Peyer's patch (tissue), 4 donors: ENCODE measurements around the gene EPHB1.

Experiments used
- POLR2A ChIP-seq, 2 donors: fragments of 450-650 bp; IDR thresholded peaks; one replicate each; pipeline ENCODE4 v1.5.1; 2017; ENCODE audit warnings: antibody characterized with exemption in 2 of 2, mild to moderate bottlenecking in 2 of 2, moderate library complexity in 2 of 2
- TF ChIP-seq, protein P1 (sequence below), 6 experiments: fragments of 450-650 bp in 4 of 6; fragments of 200-600 bp in 2 of 6; sonication (generic) in 1 of 6; IDR thresholded peaks; one replicate each; pipeline ENCODE4 v1.5.1; 2017 to 2019; ENCODE audit warnings: antibody characterized with exemption in 6 of 6, mild to moderate bottlenecking in 3 of 6, moderate library complexity in 1 of 6

DNA sequence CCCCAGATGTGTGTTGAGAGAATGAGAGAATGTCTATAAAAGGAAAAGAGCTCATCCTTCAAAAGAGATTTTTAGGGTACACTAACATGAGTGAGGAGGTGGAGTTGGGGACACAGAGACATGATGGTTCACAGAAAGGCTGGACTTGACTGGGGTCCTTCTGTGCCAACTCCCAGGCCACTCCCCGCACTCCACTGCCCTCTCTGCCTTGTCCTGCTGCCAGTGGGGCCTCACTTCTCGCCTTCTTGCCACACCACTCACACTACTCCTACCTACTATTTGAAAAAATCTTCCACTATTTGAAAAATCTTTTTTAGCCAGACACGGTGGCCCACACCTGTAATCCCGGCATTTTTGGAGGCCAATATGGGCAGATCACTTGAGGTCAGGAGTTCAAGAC is 298.1 kb downstream of the EPHB1 start:
- TF ChIP-seq POLR2A (IDR thresholded peaks at IDR 0.05): no peak
- TF ChIP-seq, protein P1, sequence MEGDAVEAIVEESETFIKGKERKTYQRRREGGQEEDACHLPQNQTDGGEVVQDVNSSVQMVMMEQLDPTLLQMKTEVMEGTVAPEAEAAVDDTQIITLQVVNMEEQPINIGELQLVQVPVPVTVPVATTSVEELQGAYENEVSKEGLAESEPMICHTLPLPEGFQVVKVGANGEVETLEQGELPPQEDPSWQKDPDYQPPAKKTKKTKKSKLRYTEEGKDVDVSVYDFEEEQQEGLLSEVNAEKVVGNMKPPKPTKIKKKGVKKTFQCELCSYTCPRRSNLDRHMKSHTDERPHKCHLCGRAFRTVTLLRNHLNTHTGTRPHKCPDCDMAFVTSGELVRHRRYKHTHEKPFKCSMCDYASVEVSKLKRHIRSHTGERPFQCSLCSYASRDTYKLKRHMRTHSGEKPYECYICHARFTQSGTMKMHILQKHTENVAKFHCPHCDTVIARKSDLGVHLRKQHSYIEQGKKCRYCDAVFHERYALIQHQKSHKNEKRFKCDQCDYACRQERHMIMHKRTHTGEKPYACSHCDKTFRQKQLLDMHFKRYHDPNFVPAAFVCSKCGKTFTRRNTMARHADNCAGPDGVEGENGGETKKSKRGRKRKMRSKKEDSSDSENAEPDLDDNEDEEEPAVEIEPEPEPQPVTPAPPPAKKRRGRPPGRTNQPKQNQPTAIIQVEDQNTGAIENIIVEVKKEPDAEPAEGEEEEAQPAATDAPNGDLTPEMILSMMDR (IDR thresholded peaks at IDR 0.05): no peak
